Measurements from ENCODE around the gene ATL1. TPM values are rescaled to one million over a fixed set of nuclear protein-coding genes. Genes with fewer than 3 reads are reported as not detected.
A peak's percentile ranks its signal among the peaks of the same experiment; 100 is the strongest.

The ATL1 gene
- total RNA-seq, 1 donor from 2014 or later = 8.4 TPM

GRCh38 chr14:50598765-50599164, 38.8 kb downstream of the ATL1 start:
- ATAC-seq (no peak), DNase-seq (no peak)
- H3K36me3 ChIP-seq = no peaks in the 10 kb centered on the region
- intact Hi-C loops (cut with DNase I) = no loop called here
- H3K4me1 ChIP-seq = no peaks in the 10 kb centered on the region
- H3K27me3 ChIP-seq (ENCODE audit: low read depth) = no peaks in the 10 kb centered on the region
- no peak for TF ChIP-seq CTCF (IDR thresholded peaks at IDR 0.05)
- H3K4me3 ChIP-seq = no peak overlapping the region
- no peak overlapping the region for H3K27ac ChIP-seq
- H3K9me3 ChIP-seq = no peaks in the 10 kb centered on the region

- ATAC-seq = peak; percentile 60 to 67
- H3K4me3 ChIP-seq = no peak overlapping the region
- intact Hi-C loops (cut with DNase I) = no loop called here
- H3K27ac ChIP-seq = no peak overlapping the region
- no peaks in the 10 kb centered on the region for H3K4me1 ChIP-seq
- no peak for DNase-seq
- peak; percentile 51 for TF ChIP-seq CTCF (IDR thresholded peaks at IDR 0.05)
- H3K36me3 ChIP-seq = no peaks in the 10 kb centered on the region
- no peaks in the 10 kb centered on the region for H3K27me3 ChIP-seq (ENCODE audit: low read depth)
- H3K9me3 ChIP-seq = no peaks in the 10 kb centered on the region
Observed at GRCh38 chr14:50599700-50600444, 39.9 kb downstream of the ATL1 start.

- ATAC-seq (peak in 1 of 2 donors; percentile 72), DNase-seq (no peak)
- intact Hi-C loops (cut with DNase I) = no loop called here
- no peak overlapping the region for H3K4me3 ChIP-seq
- no peak for TF ChIP-seq CTCF (IDR thresholded peaks at IDR 0.05)
- H3K36me3 ChIP-seq = no peaks in the 10 kb centered on the region
- H3K4me1 ChIP-seq = no peaks in the 10 kb centered on the region
- H3K9me3 ChIP-seq = no peaks in the 10 kb centered on the region
- no peaks in the 10 kb centered on the region for H3K27me3 ChIP-seq (ENCODE audit: low read depth)
- H3K27ac ChIP-seq = no peak overlapping the region
Observed at GRCh38 chr14:50600849-50601248, 40.9 kb downstream of the ATL1 start.

GRCh38 chr14:50601394-50601793, 41.4 kb downstream of the ATL1 start:
- no peak for TF ChIP-seq CTCF (IDR thresholded peaks at IDR 0.05)
- intact Hi-C loops (cut with DNase I) = no loop called here
- H3K9me3 ChIP-seq = no peaks in the 10 kb centered on the region
- H3K36me3 ChIP-seq = no peaks in the 10 kb centered on the region
- no peak overlapping the region for H3K27ac ChIP-seq
- no peaks in the 10 kb centered on the region for H3K27me3 ChIP-seq (ENCODE audit: low read depth)
- no peaks in the 10 kb centered on the region for H3K4me1 ChIP-seq
- ATAC-seq = no peak
- DNase-seq = no peak
- no peak overlapping the region for H3K4me3 ChIP-seq

- no peak overlapping the region for H3K4me3 ChIP-seq
- DNase-seq (no peak), ATAC-seq (no peak)
- no peaks in the 10 kb centered on the region for H3K9me3 ChIP-seq
- no peaks in the 10 kb centered on the region for H3K36me3 ChIP-seq
- intact Hi-C loops (cut with DNase I) = no loop called here
- no peaks in the 10 kb centered on the region for H3K4me1 ChIP-seq
- H3K27me3 ChIP-seq (ENCODE audit: low read depth) = no peaks in the 10 kb centered on the region
- TF ChIP-seq CTCF (IDR thresholded peaks at IDR 0.05) = no peak
- H3K27ac ChIP-seq = no peak overlapping the region
Observed at GRCh38 chr14:50602035-50602434, 42.1 kb downstream of the ATL1 start.

Measured in lower lobe of right lung (tissue), 2 donors.